ENCODE results near the gene ESYT2.
A peak's percentile ranks its signal among the peaks of the same experiment; 100 is the strongest.

Gene ESYT2

GRCh38 chr7:158733220-158733519, 96.1 kb downstream of the ESYT2 start:
- H3K4me3 ChIP-seq (replicated peaks; ENCODE audit: low read depth, low read length): no peak overlapping the region
- DNase-seq (ENCODE audit: low read depth): no peak
- TF ChIP-seq CTCF (IDR thresholded peaks at IDR 0.05; ENCODE audit: low read length, missing control alignments): no peak

GRCh38 chr7:158732494-158733219, 96.7 kb downstream of the ESYT2 start:
- no peak for TF ChIP-seq CTCF (IDR thresholded peaks at IDR 0.05; ENCODE audit: low read length, missing control alignments)
- no peak for DNase-seq (ENCODE audit: low read depth)
- H3K4me3 ChIP-seq (replicated peaks; ENCODE audit: low read depth, low read length): no peak overlapping the region

- no peak for DNase-seq (ENCODE audit: low read depth)
- H3K4me3 ChIP-seq (replicated peaks; ENCODE audit: low read depth, low read length): no peak overlapping the region
- no peak for TF ChIP-seq CTCF (IDR thresholded peaks at IDR 0.05; ENCODE audit: low read length, missing control alignments)
Measured at GRCh38 chr7:158731761-158732160, 97.5 kb downstream of the ESYT2 start.

GRCh38 chr7:158730383-158731346, 98.6 kb downstream of the ESYT2 start:
- no peak for TF ChIP-seq CTCF (IDR thresholded peaks at IDR 0.05; ENCODE audit: low read length, missing control alignments)
- peak; percentile 41 for DNase-seq (ENCODE audit: low read depth)
- no peak overlapping the region for H3K4me3 ChIP-seq (replicated peaks; ENCODE audit: low read depth, low read length)

GRCh38 chr7:158729646-158730382, 99.5 kb downstream of the ESYT2 start:
- no peak for DNase-seq (ENCODE audit: low read depth)
- no peak overlapping the region for H3K4me3 ChIP-seq (replicated peaks; ENCODE audit: low read depth, low read length)
- TF ChIP-seq CTCF (IDR thresholded peaks at IDR 0.05; ENCODE audit: low read length, missing control alignments): no peak

- no peak overlapping the region for H3K4me3 ChIP-seq (replicated peaks; ENCODE audit: low read depth, low read length)
- TF ChIP-seq CTCF (IDR thresholded peaks at IDR 0.05; ENCODE audit: low read length, missing control alignments): no peak
- no peak for DNase-seq (ENCODE audit: low read depth)
Measured at GRCh38 chr7:158728911-158729645, 100.2 kb downstream of the ESYT2 start.
